Endodermal cell (in vitro differentiated cells): ENCODE measurements around the gene MTR. TPM values are rescaled to one million over a fixed set of nuclear protein-coding genes. Genes with fewer than 3 reads are reported as not detected.

ENCODE experiments used
- DNase-seq: peaks from one replicate; pipeline ENCODE4 v3.0.0-alpha.2; 2017
- H3K27ac ChIP-seq: 2 replicates; pipeline ENCODE4 v1.5.1; 2013; ENCODE audit warnings: mild to moderate bottlenecking, low read depth, low read length, moderate library complexity
- H3K27me3 ChIP-seq: 2 replicates; pipeline ENCODE4 v1.6.1; 2013; ENCODE audit warnings: mild to moderate bottlenecking, low read length, moderate library complexity; ENCODE audit not compliant: insufficient read depth, control insufficient read depth, poor library complexity, severe bottlenecking
- H3K36me3 ChIP-seq: 2 replicates; pipeline ENCODE4 v1.7.0; 2013; ENCODE audit warnings: mild to moderate bottlenecking, low read length, moderate library complexity; ENCODE audit not compliant: control insufficient read depth, insufficient read depth
- H3K4me1 ChIP-seq: one replicate; pipeline ENCODE4 v1.7.0; 2013; ENCODE audit warnings: low read length; ENCODE audit not compliant: control insufficient read depth, insufficient read depth
- H3K4me3 ChIP-seq: 2 replicates; pipeline ENCODE4 v1.5.1; 2013; ENCODE audit warnings: mild to moderate bottlenecking, low read length, moderate library complexity
- H3K9ac ChIP-seq: 2 replicates; pipeline ENCODE4 v1.6.1; 2013; ENCODE audit warnings: mild to moderate bottlenecking, low read length, moderate library complexity; ENCODE audit not compliant: poor library complexity, severe bottlenecking; ENCODE audit errors: extremely low read depth
- H3K9me3 ChIP-seq: 2 replicates; pipeline ENCODE4 v1.6.1; 2013; ENCODE audit warnings: mild to moderate bottlenecking, low read length, moderate library complexity; ENCODE audit not compliant: control insufficient read depth
- H3K27ac Mint-ChIP-seq: 2 replicates; pipeline ENCODE4 v1.8.0; 2020; ENCODE audit warnings: mixed read lengths
- H3K27me3 Mint-ChIP-seq: 2 replicates; pipeline ENCODE4 v1.8.0; 2021; ENCODE audit warnings: mild to moderate bottlenecking, mixed read lengths; ENCODE audit not compliant: insufficient read depth
- H3K36me3 Mint-ChIP-seq: 2 replicates; pipeline ENCODE4 v1.8.0; 2020; ENCODE audit warnings: low read depth, mixed read lengths
- H3K4me1 Mint-ChIP-seq: 2 replicates; pipeline ENCODE4 v1.8.0; 2020; ENCODE audit warnings: mixed read lengths
- H3K4me3 Mint-ChIP-seq: 2 replicates; pipeline ENCODE4 v1.8.0; 2020; ENCODE audit warnings: mild to moderate bottlenecking, moderate library complexity, mixed read lengths
- H3K9me3 Mint-ChIP-seq: 2 replicates; pipeline ENCODE4 v1.8.0; 2020; ENCODE audit warnings: mild to moderate bottlenecking, mixed read lengths
- CTCF ChIP-seq: fragments of 200-600 bp; sonication (generic); conservative IDR thresholded peaks from 2 replicates; pipeline ENCODE4 v1.5.0; 2021; ENCODE audit warnings: antibody characterized with exemption, mild to moderate bottlenecking
- WGBS, 2 experiments: methylation state at CpG; one replicate each; pipeline versions ENCODE4 v1.1.5 to v1.1.7; 2013; ENCODE audit warnings: missing lambda C conversion rate in 2 of 2, mixed read lengths in 1 of 2; ENCODE audit not compliant: insufficient coverage in 1 of 2, insufficient read length in 1 of 2; 5-methylcytosine and 5-hydroxymethylcytosine counted together
- total RNA-seq, 2 donors: library from RNA; stranded (reverse); fragmentation: NEBNext Ultra II Directional in 1 of 2; extraction: Animal tissue kit (Norgen Biotek cat#: 25700) in 1 of 2; gene quantifications; 2 replicates in 1 of 2; 3 replicates in 1 of 2; pipeline ENCODE4 v1.2.1, GENCODE V29; 2021

Gene MTR
- total RNA-seq, 2 donors from 2014 or later, result 28.5 to 29.5 TPM

GRCh38 chr1:236762410-236762809, 32.7 kb upstream of the MTR start:
- 89 to 90% methylated on average over 4 to 15 of the region's 15 CpGs for WGBS, 2 experiments
- Mint-ChIP-seq H3K36me3 (no peaks in the 10 kb centered on the region), H3K9me3 (no peaks in the 10 kb centered on the region), H3K4me1 (peaks cover 1% of the 10 kb centered on the region), H3K4me3 (no peak overlapping the region), H3K27me3 (no peaks in the 10 kb centered on the region), H3K27ac (no peak overlapping the region)
- Histone ChIP-seq H3K36me3 (no peaks in the 10 kb centered on the region), H3K9ac (no peak overlapping the region), H3K4me1 (no peaks in the 10 kb centered on the region), H3K9me3 (no peaks in the 10 kb centered on the region), H3K4me3 (no peak overlapping the region), H3K27me3 (no peaks in the 10 kb centered on the region), H3K27ac (no peak overlapping the region)
- TF ChIP-seq CTCF, result no peak
- DNase-seq, result no peak

GRCh38 chr1:236765831-236766230, 29.3 kb upstream of the MTR start:
- no peaks in the 10 kb centered on the region for H3K27me3 Mint-ChIP-seq
- no peaks in the 10 kb centered on the region for H3K9me3 Mint-ChIP-seq
- Histone ChIP-seq H3K9me3 (no peaks in the 10 kb centered on the region), H3K4me1 (no peaks in the 10 kb centered on the region), H3K9ac (no peak overlapping the region), H3K27ac (no peak overlapping the region), H3K4me3 (no peak overlapping the region), H3K27me3 (no peaks in the 10 kb centered on the region), H3K36me3 (no peaks in the 10 kb centered on the region)
- WGBS, 2 experiments, result 84 to 94% methylated on average over 2 to 6 of the region's 6 CpGs
- H3K4me3 Mint-ChIP-seq, result no peak overlapping the region
- no peak for TF ChIP-seq CTCF
- no peak overlapping the region for H3K27ac Mint-ChIP-seq
- no peak for DNase-seq
- peaks cover 5% of the 10 kb centered on the region for H3K4me1 Mint-ChIP-seq
- no peaks in the 10 kb centered on the region for H3K36me3 Mint-ChIP-seq

- Mint-ChIP-seq H3K4me3 (no peak overlapping the region), H3K4me1 (peaks cover 5% of the 10 kb centered on the region), H3K36me3 (no peaks in the 10 kb centered on the region), H3K27me3 (no peaks in the 10 kb centered on the region), H3K27ac (no peak overlapping the region), H3K9me3 (no peaks in the 10 kb centered on the region)
- Histone ChIP-seq H3K4me3 (no peak overlapping the region), H3K36me3 (no peaks in the 10 kb centered on the region), H3K27me3 (no peaks in the 10 kb centered on the region), H3K27ac (no peak overlapping the region), H3K4me1 (no peaks in the 10 kb centered on the region), H3K9ac (no peak overlapping the region), H3K9me3 (no peaks in the 10 kb centered on the region)
- WGBS, 2 experiments, result 93% methylated on average over 2 to 3 of the region's 3 CpGs
- TF ChIP-seq CTCF, result no peak
- DNase-seq, result no peak
Measured at GRCh38 chr1:236766506-236766905, 28.6 kb upstream of the MTR start.
